ENCODE data around the gene ASGR2.

- TF ChIP-seq CTCF (IDR thresholded peaks at IDR 0.05; ENCODE audit: low read length) (no peak), EZH2 (optimal IDR thresholded peaks at IDR 0.05; ENCODE audit: low read depth, low read length) (no peak), EZH2phosphoT487 (IDR thresholded peaks at IDR 0.05; ENCODE audit: low read length) (no peak)
Measured at GRCh38 chr17:7063518-7064094, 51.0 kb downstream of the ASGR2 start.

Measured in MM.1S (cell line).